ENCODE measurements around the gene KCNC3.

Gene KCNC3

GRCh38 chr19:50277966-50278580 lies 51.1 kb downstream of the KCNC3 start:
- Histone ChIP-seq H3K4me1 (ENCODE audit: control insufficient read depth, low read depth, low read length) (no peaks in the 10 kb centered on the region), H3K9ac (ENCODE audit: low read length) (no peak overlapping the region), H3K27me3 (ENCODE audit: control insufficient read depth, insufficient read depth, low read length) (no peaks in the 10 kb centered on the region), H3K9me3 (ENCODE audit: control insufficient read depth, low read depth, low read length) (no peaks in the 10 kb centered on the region), H3K36me3 (ENCODE audit: control insufficient read depth, low read depth, low read length) (peaks cover 19% of the 10 kb centered on the region), H3K27ac (ENCODE audit: low read length) (no peak overlapping the region), H3K4me3 (ENCODE audit: low read length) (no peak overlapping the region)

- Histone ChIP-seq H3K27ac (ENCODE audit: low read length) (no peak overlapping the region), H3K27me3 (ENCODE audit: control insufficient read depth, insufficient read depth, low read length) (no peaks in the 10 kb centered on the region), H3K9me3 (ENCODE audit: control insufficient read depth, low read depth, low read length) (no peaks in the 10 kb centered on the region), H3K36me3 (ENCODE audit: control insufficient read depth, low read depth, low read length) (peaks cover 13% of the 10 kb centered on the region), H3K4me1 (ENCODE audit: control insufficient read depth, low read depth, low read length) (no peaks in the 10 kb centered on the region), H3K4me3 (ENCODE audit: low read length) (no peak overlapping the region), H3K9ac (ENCODE audit: low read length) (no peak overlapping the region)
Observed at GRCh38 chr19:50276370-50277063, 52.7 kb downstream of the KCNC3 start.

GRCh38 chr19:50275577-50276368 lies 53.4 kb downstream of the KCNC3 start:
- H3K36me3 ChIP-seq (ENCODE audit: control insufficient read depth, low read depth, low read length): peaks cover 13% of the 10 kb centered on the region
- no peaks in the 10 kb centered on the region for H3K9me3 ChIP-seq (ENCODE audit: control insufficient read depth, low read depth, low read length)
- no peak overlapping the region for H3K27ac ChIP-seq (ENCODE audit: low read length)
- no peaks in the 10 kb centered on the region for H3K27me3 ChIP-seq (ENCODE audit: control insufficient read depth, insufficient read depth, low read length)
- no peak overlapping the region for H3K4me3 ChIP-seq (ENCODE audit: low read length)
- H3K9ac ChIP-seq (ENCODE audit: low read length): no peak overlapping the region
- no peaks in the 10 kb centered on the region for H3K4me1 ChIP-seq (ENCODE audit: control insufficient read depth, low read depth, low read length)

- no peaks in the 10 kb centered on the region for H3K9me3 ChIP-seq (ENCODE audit: control insufficient read depth, low read depth, low read length)
- H3K4me1 ChIP-seq (ENCODE audit: control insufficient read depth, low read depth, low read length): no peaks in the 10 kb centered on the region
- no peak overlapping the region for H3K4me3 ChIP-seq (ENCODE audit: low read length)
- H3K36me3 ChIP-seq (ENCODE audit: control insufficient read depth, low read depth, low read length): peaks cover 3% of the 10 kb centered on the region
- no peak overlapping the region for H3K9ac ChIP-seq (ENCODE audit: low read length)
- no peaks in the 10 kb centered on the region for H3K27me3 ChIP-seq (ENCODE audit: control insufficient read depth, insufficient read depth, low read length)
- H3K27ac ChIP-seq (ENCODE audit: low read length): no peak overlapping the region
Observed at GRCh38 chr19:50273821-50274220, 55.4 kb downstream of the KCNC3 start.

GRCh38 chr19:50272263-50272897 lies 56.8 kb downstream of the KCNC3 start:
- no peaks in the 10 kb centered on the region for H3K27me3 ChIP-seq (ENCODE audit: control insufficient read depth, insufficient read depth, low read length)
- H3K9me3 ChIP-seq (ENCODE audit: control insufficient read depth, low read depth, low read length): no peaks in the 10 kb centered on the region
- H3K9ac ChIP-seq (ENCODE audit: low read length): no peak overlapping the region
- H3K4me3 ChIP-seq (ENCODE audit: low read length): no peak overlapping the region
- H3K4me1 ChIP-seq (ENCODE audit: control insufficient read depth, low read depth, low read length): no peaks in the 10 kb centered on the region
- no peak overlapping the region for H3K27ac ChIP-seq (ENCODE audit: low read length)
- H3K36me3 ChIP-seq (ENCODE audit: control insufficient read depth, low read depth, low read length): peaks cover 3% of the 10 kb centered on the region

GRCh38 chr19:50269653-50270052 lies 59.5 kb downstream of the KCNC3 start:
- no peaks in the 10 kb centered on the region for H3K27me3 ChIP-seq (ENCODE audit: control insufficient read depth, insufficient read depth, low read length)
- H3K9ac ChIP-seq (ENCODE audit: low read length): no peak overlapping the region
- no peak overlapping the region for H3K27ac ChIP-seq (ENCODE audit: low read length)
- H3K9me3 ChIP-seq (ENCODE audit: control insufficient read depth, low read depth, low read length): no peaks in the 10 kb centered on the region
- H3K4me1 ChIP-seq (ENCODE audit: control insufficient read depth, low read depth, low read length): no peaks in the 10 kb centered on the region
- H3K36me3 ChIP-seq (ENCODE audit: control insufficient read depth, low read depth, low read length): no peaks in the 10 kb centered on the region
- no peak overlapping the region for H3K4me3 ChIP-seq (ENCODE audit: low read length)

- Histone ChIP-seq H3K4me1 (ENCODE audit: control insufficient read depth, low read depth, low read length) (no peaks in the 10 kb centered on the region), H3K9ac (ENCODE audit: low read length) (no peak overlapping the region), H3K4me3 (ENCODE audit: low read length) (no peak overlapping the region), H3K9me3 (ENCODE audit: control insufficient read depth, low read depth, low read length) (no peaks in the 10 kb centered on the region), H3K27ac (ENCODE audit: low read length) (no peak overlapping the region), H3K36me3 (ENCODE audit: control insufficient read depth, low read depth, low read length) (no peaks in the 10 kb centered on the region), H3K27me3 (ENCODE audit: control insufficient read depth, insufficient read depth, low read length) (no peaks in the 10 kb centered on the region)
Observed at GRCh38 chr19:50268501-50268900, 60.7 kb downstream of the KCNC3 start.

GRCh38 chr19:50268041-50268440 lies 61.1 kb downstream of the KCNC3 start:
- Histone ChIP-seq H3K4me3 (ENCODE audit: low read length) (no peak overlapping the region), H3K27me3 (ENCODE audit: control insufficient read depth, insufficient read depth, low read length) (no peaks in the 10 kb centered on the region), H3K36me3 (ENCODE audit: control insufficient read depth, low read depth, low read length) (no peaks in the 10 kb centered on the region), H3K9ac (ENCODE audit: low read length) (no peak overlapping the region), H3K4me1 (ENCODE audit: control insufficient read depth, low read depth, low read length) (no peaks in the 10 kb centered on the region), H3K27ac (ENCODE audit: low read length) (no peak overlapping the region), H3K9me3 (ENCODE audit: control insufficient read depth, low read depth, low read length) (no peaks in the 10 kb centered on the region)

- no peaks in the 10 kb centered on the region for H3K27me3 ChIP-seq (ENCODE audit: control insufficient read depth, insufficient read depth, low read length)
- no peak overlapping the region for H3K27ac ChIP-seq (ENCODE audit: low read length)
- H3K4me3 ChIP-seq (ENCODE audit: low read length): no peak overlapping the region
- no peaks in the 10 kb centered on the region for H3K9me3 ChIP-seq (ENCODE audit: control insufficient read depth, low read depth, low read length)
- H3K9ac ChIP-seq (ENCODE audit: low read length): no peak overlapping the region
- H3K36me3 ChIP-seq (ENCODE audit: control insufficient read depth, low read depth, low read length): no peaks in the 10 kb centered on the region
- H3K4me1 ChIP-seq (ENCODE audit: control insufficient read depth, low read depth, low read length): no peaks in the 10 kb centered on the region
Observed at GRCh38 chr19:50266896-50267295, 62.3 kb downstream of the KCNC3 start.

GRCh38 chr19:50266041-50266440 lies 63.1 kb downstream of the KCNC3 start:
- no peaks in the 10 kb centered on the region for H3K9me3 ChIP-seq (ENCODE audit: control insufficient read depth, low read depth, low read length)
- no peak overlapping the region for H3K4me3 ChIP-seq (ENCODE audit: low read length)
- H3K36me3 ChIP-seq (ENCODE audit: control insufficient read depth, low read depth, low read length): no peaks in the 10 kb centered on the region
- H3K27ac ChIP-seq (ENCODE audit: low read length): no peak overlapping the region
- no peaks in the 10 kb centered on the region for H3K27me3 ChIP-seq (ENCODE audit: control insufficient read depth, insufficient read depth, low read length)
- no peaks in the 10 kb centered on the region for H3K4me1 ChIP-seq (ENCODE audit: control insufficient read depth, low read depth, low read length)
- no peak overlapping the region for H3K9ac ChIP-seq (ENCODE audit: low read length)

GRCh38 chr19:50264483-50265186 lies 64.5 kb downstream of the KCNC3 start:
- H3K27ac ChIP-seq (ENCODE audit: low read length): no peak overlapping the region
- no peaks in the 10 kb centered on the region for H3K9me3 ChIP-seq (ENCODE audit: control insufficient read depth, low read depth, low read length)
- no peaks in the 10 kb centered on the region for H3K27me3 ChIP-seq (ENCODE audit: control insufficient read depth, insufficient read depth, low read length)
- H3K4me1 ChIP-seq (ENCODE audit: control insufficient read depth, low read depth, low read length): no peaks in the 10 kb centered on the region
- H3K36me3 ChIP-seq (ENCODE audit: control insufficient read depth, low read depth, low read length): no peaks in the 10 kb centered on the region
- H3K4me3 ChIP-seq (ENCODE audit: low read length): no peak overlapping the region
- H3K9ac ChIP-seq (ENCODE audit: low read length): no peak overlapping the region
